GM18861 (cell line): ENCODE data around the gene ARMC9.
"Not testable (repeated sequence)": the region's sequence is repeated elsewhere in the genome, so short reads cannot be mapped to it uniquely, and the experiment has no call there.

ENCODE experiments used
- ATAC-seq: cut with Tn5 transposase; IDR thresholded peaks from one replicate; pipeline ENCODE4 v1.9.1; 2021; ENCODE audit not compliant: unreplicated experiment

ARMC9 gene

DNA sequence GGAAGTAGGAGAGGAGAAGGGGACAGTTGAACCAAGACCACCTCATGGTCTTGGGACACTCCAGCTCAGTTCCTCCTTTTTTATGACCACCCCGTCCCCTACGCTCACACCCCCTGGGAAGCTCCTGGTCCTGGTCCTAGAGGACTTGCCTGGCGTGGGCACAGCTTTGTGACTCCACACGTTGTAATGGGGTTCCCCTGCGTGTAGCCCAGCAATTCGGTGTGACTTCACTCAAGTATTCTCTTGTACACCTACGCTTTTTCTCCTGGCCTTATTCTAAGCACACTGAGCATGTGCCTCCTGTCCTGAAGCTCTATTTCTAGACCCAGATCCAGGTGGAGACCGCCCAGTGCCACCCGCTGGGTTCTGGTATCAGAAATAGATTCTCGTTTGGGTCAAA lies 161.0 kb downstream of the ARMC9 start:
- ATAC-seq = no peak

- ATAC-seq = no peak
Observed at GRCh38 chr2:231359948-231360347, 161.5 kb downstream of the ARMC9 start.

- ATAC-seq = no peak
Observed at GRCh38 chr2:231360401-231360800, 162.0 kb downstream of the ARMC9 start.

DNA sequence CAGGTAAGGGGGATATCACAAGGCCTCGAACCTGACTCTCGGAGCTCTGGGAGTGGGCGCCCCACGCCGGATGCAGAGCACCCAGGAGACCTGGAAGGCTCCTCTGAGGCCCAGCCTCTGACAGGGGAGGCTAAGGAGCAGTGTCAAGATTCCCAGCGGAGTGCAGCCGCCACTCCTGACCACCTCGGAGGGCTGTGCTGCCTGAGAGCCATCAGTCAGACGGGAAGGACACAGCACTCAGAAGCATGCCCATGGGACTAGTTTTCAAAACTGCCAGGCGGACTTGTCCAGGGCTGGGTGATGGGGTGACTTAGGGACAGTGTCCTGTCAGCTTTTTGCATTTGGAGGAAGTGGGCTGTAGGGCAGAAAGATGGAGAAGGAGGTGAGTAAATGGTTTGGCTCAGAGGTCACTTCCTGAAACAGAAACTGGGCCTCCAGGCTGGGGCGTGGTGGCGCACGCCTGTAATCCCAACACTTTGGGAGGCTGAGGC lies 162.5 kb downstream of the ARMC9 start:
- no peak for ATAC-seq

DNA sequence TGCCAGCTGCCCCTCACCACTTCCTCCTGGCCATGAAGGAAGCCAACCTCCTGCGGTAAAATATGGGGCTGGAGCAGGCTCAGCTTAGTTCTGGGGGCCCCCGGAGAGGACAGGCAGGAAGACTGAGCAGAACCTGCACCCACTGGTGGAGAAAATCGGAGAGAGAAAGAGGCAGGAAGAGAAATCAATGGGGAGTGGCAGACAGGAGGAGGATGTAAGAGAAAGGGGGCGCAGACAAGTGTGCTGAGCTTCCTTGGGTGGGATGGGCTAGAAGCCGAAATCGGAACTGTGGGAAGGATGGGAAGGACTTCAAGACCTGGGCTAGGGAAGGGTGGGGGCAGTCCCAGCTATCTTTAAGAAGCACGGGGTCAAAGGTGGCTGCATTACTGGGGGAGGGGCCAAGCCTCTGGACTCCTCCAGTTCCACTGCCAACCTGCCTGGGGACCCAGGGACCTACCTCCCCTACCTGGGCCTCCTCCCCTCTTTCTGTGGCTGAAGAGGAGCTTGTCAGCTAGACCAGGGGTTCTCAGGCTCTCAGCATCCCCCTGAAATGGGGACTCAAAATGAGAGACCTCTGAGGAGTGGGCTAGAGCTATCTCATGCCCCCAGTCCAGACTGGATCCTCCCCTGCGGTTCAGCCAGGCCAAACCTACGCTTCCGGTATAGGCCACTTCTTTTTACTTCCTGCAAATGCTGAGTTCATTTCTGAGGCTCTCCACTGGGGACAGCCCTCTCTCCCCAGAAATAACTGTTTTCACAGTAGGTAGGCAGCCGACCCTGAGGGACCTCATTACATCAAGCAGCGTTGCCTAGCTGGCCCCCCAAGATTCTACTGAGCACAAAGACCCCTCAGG lies 163.5 kb downstream of the ARMC9 start:
- ATAC-seq = peak; percentile 93

DNA sequence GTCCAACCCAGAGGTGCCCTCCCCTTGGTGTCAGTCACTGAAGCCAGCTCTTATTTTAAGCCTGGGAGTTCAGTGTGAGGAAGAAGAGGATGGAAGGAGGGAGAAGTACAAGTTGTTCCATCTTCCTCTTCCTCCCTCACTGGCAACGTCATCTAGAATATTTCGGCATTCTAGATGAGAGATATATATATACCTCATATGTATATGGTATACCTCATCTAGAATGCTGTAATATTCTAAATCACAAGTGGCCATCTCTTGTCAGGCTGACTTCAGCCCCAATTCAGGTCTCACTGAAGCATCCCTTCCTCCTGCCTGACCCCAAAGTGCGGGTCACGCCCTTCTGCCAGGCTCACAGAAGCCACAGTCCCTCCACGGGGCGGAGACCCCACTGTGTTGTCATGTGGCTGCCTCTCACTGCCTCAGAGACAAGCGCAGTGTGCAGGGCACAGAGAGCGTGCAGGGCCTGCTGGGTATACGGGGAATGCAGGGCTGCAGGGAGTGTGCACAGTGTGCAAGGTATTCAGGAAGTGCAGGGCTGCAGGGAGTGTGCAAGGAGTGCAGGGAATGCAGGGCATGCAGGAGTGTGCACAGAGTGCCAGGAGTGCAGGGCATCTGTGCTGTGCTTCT lies 164.2 kb downstream of the ARMC9 start:
- ATAC-seq = peak; percentile 17

- no peak for ATAC-seq
Observed at GRCh38 chr2:231364061-231364460, 165.6 kb downstream of the ARMC9 start.

DNA sequence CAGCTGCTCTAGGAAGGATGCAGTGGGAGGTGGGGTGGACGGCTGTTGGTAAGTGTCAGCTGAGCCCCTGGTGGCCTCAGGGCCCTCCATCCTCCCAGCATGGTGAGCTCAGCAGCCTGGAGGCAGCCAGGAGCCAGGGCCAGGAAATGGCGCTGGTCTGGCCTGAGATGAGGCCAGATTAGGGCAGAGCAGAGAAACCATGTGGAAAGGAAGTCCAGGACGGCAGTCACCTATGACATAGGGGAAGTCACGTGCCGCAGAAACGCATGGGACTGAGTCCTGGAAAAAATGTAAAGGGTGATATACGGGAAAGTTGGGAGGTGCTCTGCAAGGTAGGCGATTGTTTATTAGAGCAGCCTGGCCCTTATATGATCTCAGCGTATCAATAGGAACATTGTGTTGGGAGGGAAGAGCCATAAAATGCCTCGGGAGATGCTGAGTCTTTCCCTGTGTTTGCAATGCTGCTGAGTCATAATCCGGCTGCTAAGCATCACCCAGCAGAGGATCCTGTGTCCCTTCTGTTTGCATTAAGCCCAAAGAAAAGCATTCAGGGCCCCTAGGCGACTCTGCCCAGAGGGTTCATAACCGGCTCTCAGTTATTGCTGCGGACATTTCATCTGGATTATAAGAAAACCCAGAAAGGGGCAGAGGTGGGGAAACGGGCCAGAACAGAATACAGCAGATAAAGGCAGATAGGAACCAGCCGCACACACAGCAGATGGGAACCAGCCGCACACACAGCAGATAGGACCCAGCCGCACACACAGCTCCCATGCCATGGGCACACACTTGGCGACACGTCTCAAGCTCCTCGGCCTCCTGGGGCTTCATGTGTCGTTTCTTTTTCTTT lies 166.8 kb downstream of the ARMC9 start:
- ATAC-seq = no peak

DNA sequence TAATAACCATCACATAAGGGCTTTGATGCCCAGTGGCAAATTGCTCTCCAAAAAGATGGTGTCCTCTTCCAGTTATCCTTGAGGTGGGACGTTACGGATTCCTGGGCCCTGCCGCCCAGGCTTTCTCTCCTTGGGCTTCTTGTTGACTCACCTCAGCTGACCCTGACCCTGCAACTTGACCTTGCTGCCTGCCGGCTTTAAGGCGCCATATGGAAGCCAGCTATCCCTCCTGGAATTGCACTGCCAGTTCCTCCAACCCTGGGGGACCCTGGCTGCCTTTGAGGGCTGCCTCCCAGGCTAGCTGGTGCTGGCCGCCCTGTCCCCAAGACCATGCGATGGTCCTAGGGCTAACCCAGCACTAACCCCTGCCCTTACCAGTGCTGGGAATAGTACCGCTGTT lies 168.7 kb downstream of the ARMC9 start:
- ATAC-seq = no peak

GRCh38 chr2:231369580-231370428 lies 171.4 kb downstream of the ARMC9 start:
- no peak for ATAC-seq

- ATAC-seq = no peak
Observed at GRCh38 chr2:231370429-231370748, 172.0 kb downstream of the ARMC9 start.

DNA sequence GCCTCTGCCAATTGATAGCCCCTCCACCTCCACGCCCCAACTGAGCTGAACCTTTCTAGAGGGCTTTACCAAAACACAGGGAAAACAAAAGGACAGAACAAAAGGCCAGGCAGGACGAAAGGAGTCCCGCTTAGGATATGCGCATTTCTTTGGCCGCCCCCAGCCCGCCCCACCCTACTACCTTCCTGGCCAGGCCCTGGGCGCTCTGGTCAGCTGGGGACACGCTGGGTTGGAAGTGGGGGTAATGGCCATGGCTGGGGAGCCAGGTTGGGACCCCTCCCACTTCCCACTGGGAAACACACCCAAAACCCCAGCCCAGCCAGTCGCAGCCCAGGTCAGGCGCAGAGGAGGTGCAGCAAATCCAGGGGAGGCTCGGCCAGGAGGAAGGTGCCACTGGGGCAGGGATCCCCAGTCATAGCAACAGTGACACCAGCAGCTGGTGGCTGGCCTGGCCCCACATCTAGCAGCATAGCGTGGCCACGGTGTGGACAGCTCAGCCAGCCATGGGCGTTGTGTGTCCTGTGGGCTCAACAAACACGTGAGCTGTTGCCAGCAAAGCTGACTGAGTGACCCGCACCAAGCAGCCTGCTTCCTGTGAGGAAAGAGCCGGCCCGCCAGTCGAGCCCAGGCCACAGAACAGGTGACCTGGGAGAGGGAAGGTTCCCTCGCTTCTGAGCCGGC lies 172.5 kb downstream of the ARMC9 start:
- no peak for ATAC-seq

DNA sequence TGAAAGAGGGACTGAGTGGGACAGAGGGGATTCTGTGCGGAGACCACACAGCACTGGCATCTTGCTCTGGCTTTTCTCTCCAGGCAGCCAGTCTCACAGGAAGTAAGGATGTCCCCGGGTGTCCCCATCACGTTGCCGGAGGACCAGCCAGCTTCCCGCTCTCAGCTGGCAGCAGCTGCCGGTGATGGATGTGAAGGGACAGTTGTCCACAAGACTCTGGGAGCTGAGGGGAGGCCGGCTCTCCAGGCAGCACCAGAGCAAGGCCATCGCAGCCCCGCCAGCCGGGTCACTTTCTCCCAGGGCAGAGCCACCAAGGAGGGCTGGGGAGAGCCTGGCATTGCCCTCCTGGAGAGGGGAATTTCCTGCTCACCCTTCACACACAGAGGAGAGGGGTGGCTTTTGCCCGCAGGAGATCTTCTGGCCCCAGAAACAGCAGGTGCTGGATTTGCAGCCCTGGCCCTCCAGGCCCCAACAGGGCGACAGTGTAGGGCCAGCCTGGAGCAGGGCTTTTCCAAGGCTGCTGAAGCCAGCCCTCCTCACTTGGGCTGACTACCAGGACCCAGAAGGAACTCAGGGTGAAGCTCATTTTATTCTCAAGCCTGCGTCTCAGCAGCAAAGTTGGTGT lies 173.1 kb downstream of the ARMC9 start:
- no peak for ATAC-seq

DNA sequence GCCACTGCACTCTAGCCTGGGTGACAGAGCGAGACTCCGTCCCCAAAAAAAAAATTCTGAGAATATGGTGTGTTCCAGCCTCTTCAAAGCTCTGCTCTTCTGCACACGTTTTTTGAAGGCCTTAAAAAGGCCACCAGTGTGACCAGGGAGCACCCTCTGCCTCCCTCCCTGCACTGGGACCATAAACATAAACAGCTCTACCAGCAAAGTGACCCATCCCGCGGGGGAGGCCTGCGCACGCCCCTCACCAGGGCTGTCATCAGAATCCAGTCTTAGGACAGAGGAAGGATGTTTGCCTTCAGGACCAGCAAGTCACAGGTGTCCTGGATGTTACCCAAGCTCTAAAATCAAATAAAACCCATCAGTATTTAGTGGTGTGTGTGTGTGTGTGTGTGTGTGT lies 173.9 kb downstream of the ARMC9 start:
- no peak for ATAC-seq

- no peak for ATAC-seq
Observed at GRCh38 chr2:231373184-231373583, 174.8 kb downstream of the ARMC9 start.

GRCh38 chr2:231373786-231374349 lies 175.4 kb downstream of the ARMC9 start:
- ATAC-seq = no peak

DNA sequence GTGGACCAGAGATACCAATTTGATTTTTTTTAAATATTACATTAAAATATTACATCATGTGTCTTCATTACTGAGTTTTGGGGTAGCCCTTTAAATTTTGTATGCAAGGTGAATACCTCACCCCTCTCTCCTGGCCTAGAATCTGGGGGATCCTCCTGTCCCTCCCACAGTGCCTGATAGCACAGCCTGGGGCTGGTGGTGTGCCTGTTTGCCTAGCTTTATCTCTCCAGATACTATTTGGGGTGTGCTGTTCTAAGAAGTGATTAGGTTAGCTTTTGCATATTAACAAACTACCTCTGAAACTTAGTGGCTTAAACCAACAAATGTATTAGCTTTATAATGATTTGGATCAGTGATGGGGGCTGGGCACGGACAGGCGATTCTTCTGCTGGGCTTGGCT lies 176.3 kb downstream of the ARMC9 start:
- no peak for ATAC-seq

DNA sequence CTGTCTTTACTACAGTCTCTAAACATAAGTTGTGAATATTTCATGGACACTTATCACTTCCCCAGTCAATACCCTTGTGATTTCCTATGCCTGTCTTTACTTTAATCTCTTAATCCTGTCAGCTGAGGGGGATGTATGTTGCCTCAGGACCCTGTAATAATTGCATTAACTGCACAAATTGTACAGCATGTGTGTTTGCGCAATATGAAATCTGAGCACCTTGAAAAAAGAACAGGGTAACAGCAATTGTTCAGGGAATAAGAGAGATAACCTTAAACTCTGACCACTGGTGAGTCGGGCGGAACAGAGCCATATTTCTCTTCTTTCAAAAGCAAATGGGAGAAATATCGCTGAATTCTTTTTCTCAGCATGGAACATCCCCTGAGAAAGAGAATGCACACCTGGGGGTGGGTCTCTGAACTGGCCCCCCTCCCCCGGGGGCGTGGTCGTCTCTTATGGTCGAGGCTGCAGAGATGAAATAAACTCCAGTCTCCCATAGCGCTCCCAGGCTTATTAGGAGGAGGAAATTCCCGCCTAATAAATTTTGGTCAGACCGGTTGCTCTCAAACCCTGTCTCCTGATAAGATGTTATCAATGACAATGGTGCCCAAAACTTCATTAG lies 177.7 kb downstream of the ARMC9 start:
- ATAC-seq = not testable (repeated sequence)

DNA sequence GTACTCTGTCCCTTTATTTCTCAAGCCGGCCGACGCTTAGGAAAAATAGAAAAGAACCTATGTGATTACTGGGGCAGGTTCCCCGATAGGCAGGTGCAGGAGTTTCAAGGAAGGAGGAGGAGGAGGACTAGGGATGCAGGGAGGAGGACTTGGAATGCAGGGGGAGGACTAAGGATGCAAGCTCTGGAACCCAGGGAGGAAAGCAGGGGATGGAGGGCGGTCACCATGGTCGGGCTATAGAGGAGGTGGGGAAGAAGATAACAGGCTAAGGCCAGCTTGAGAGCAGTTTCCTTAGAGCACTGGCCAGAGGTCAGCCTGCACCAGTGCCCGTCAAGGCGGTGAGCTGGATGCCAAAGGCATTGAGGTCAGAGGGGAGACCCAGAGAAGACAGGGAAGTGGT lies 178.4 kb downstream of the ARMC9 start:
- ATAC-seq = no peak
